ENCODE measurements around the gene PROCA1.

DNA sequence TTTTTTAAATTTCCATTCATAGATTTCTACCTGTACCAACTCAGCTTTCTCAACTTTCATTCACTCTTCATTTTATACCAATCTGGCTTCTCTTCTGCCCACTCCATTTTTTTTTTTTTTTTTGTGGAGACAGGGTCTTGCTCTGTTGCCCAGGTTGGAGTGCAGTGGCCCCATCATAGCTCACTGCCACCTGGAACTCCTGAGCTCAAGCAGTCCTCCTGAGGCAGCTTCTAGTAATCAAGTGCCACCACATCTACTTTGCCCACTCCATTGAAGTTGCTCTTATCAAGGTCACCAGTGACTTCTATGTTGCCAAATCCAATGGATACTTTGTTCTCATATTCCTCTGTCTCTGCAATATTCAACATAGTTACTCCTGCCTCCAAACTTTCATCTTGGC, 48.0 kb downstream of the PROCA1 start:
- TF ChIP-seq, protein P1, sequence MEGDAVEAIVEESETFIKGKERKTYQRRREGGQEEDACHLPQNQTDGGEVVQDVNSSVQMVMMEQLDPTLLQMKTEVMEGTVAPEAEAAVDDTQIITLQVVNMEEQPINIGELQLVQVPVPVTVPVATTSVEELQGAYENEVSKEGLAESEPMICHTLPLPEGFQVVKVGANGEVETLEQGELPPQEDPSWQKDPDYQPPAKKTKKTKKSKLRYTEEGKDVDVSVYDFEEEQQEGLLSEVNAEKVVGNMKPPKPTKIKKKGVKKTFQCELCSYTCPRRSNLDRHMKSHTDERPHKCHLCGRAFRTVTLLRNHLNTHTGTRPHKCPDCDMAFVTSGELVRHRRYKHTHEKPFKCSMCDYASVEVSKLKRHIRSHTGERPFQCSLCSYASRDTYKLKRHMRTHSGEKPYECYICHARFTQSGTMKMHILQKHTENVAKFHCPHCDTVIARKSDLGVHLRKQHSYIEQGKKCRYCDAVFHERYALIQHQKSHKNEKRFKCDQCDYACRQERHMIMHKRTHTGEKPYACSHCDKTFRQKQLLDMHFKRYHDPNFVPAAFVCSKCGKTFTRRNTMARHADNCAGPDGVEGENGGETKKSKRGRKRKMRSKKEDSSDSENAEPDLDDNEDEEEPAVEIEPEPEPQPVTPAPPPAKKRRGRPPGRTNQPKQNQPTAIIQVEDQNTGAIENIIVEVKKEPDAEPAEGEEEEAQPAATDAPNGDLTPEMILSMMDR (IDR thresholded peaks at IDR 0.05) = no peak
- no peak for TF ChIP-seq POLR2A (IDR thresholded peaks at IDR 0.05)
